Measurements from ENCODE around the gene NCBP2.

Gene NCBP2

GRCh38 chr3:196979545-196979944, 37.2 kb upstream of the NCBP2 start:
- Histone ChIP-seq H3K27me3 (replicated peaks) (no peaks in the 10 kb centered on the region), H3K27ac (no peak overlapping the region), H3K36me3 (replicated peaks) (no peaks in the 10 kb centered on the region), H3K4me3 (ENCODE audit: low read depth, low read length) (no peak overlapping the region)
- TF ChIP-seq, protein P1, sequence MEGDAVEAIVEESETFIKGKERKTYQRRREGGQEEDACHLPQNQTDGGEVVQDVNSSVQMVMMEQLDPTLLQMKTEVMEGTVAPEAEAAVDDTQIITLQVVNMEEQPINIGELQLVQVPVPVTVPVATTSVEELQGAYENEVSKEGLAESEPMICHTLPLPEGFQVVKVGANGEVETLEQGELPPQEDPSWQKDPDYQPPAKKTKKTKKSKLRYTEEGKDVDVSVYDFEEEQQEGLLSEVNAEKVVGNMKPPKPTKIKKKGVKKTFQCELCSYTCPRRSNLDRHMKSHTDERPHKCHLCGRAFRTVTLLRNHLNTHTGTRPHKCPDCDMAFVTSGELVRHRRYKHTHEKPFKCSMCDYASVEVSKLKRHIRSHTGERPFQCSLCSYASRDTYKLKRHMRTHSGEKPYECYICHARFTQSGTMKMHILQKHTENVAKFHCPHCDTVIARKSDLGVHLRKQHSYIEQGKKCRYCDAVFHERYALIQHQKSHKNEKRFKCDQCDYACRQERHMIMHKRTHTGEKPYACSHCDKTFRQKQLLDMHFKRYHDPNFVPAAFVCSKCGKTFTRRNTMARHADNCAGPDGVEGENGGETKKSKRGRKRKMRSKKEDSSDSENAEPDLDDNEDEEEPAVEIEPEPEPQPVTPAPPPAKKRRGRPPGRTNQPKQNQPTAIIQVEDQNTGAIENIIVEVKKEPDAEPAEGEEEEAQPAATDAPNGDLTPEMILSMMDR (IDR thresholded peaks at IDR 0.05; ENCODE audit: low read depth, low read length, missing control alignments): no peak
- DNase-seq: no peak
- in situ Hi-C loops (cut with HindIII; ENCODE audit: low pct_ligation_motif_present, low sequenced_read_pairs): no loop called here

- Histone ChIP-seq H3K4me3 (ENCODE audit: low read depth, low read length) (no peak overlapping the region), H3K27me3 (replicated peaks) (no peaks in the 10 kb centered on the region), H3K27ac (no peak overlapping the region), H3K36me3 (replicated peaks) (no peaks in the 10 kb centered on the region)
- TF ChIP-seq, protein P1 (IDR thresholded peaks at IDR 0.05; ENCODE audit: low read depth, low read length, missing control alignments): no peak
- DNase-seq: no peak
- in situ Hi-C loops (cut with HindIII; ENCODE audit: low pct_ligation_motif_present, low sequenced_read_pairs): no loop called here
Measured at GRCh38 chr3:196976941-196977340, 34.6 kb upstream of the NCBP2 start.

- H3K27ac ChIP-seq: no peak overlapping the region
- TF ChIP-seq, protein P1 (IDR thresholded peaks at IDR 0.05; ENCODE audit: low read depth, low read length, missing control alignments): no peak
- no peaks in the 10 kb centered on the region for H3K27me3 ChIP-seq (replicated peaks)
- H3K4me3 ChIP-seq (ENCODE audit: low read depth, low read length): no peak overlapping the region
- no peak for DNase-seq
- in situ Hi-C loops (cut with HindIII; ENCODE audit: low pct_ligation_motif_present, low sequenced_read_pairs): no loop called here
- no peaks in the 10 kb centered on the region for H3K36me3 ChIP-seq (replicated peaks)
Measured at GRCh38 chr3:196975349-196975748, 33.0 kb upstream of the NCBP2 start.

DNA sequence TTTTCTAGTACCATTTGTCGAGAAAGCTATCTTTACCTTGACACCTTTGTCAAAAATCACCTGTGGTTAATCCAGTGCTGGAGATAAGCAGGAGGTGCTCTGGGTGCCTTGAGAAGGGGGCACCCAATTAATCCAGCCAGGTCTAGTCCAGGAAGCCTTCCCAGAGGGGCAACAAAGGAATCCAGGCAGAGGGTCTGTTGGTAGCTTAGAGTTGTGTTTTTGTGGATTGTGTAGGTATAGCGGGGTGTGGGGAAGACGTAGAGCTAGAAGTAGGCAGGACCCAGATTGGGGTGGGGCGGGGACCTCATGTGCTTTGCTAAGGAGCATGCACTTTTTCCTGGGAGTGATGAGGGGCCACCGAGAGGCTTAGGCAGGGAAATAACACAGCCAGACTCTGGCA, 32.3 kb upstream of the NCBP2 start:
- no peak overlapping the region for H3K27ac ChIP-seq
- H3K36me3 ChIP-seq (replicated peaks): no peaks in the 10 kb centered on the region
- in situ Hi-C loops (cut with HindIII; ENCODE audit: low pct_ligation_motif_present, low sequenced_read_pairs): no loop called here
- H3K27me3 ChIP-seq (replicated peaks): no peaks in the 10 kb centered on the region
- TF ChIP-seq, protein P1 (IDR thresholded peaks at IDR 0.05; ENCODE audit: low read depth, low read length, missing control alignments): no peak
- no peak overlapping the region for H3K4me3 ChIP-seq (ENCODE audit: low read depth, low read length)
- no peak for DNase-seq

GRCh38 chr3:196971094-196971698, 28.9 kb upstream of the NCBP2 start:
- no peak overlapping the region for H3K4me3 ChIP-seq (ENCODE audit: low read depth, low read length)
- H3K27ac ChIP-seq: no peak overlapping the region
- H3K27me3 ChIP-seq (replicated peaks): peaks cover 8% of the 10 kb centered on the region
- TF ChIP-seq, protein P1 (IDR thresholded peaks at IDR 0.05; ENCODE audit: low read depth, low read length, missing control alignments): no peak
- DNase-seq: no peak
- in situ Hi-C loops (cut with HindIII; ENCODE audit: low pct_ligation_motif_present, low sequenced_read_pairs): no loop called here
- H3K36me3 ChIP-seq (replicated peaks): no peaks in the 10 kb centered on the region

DNA sequence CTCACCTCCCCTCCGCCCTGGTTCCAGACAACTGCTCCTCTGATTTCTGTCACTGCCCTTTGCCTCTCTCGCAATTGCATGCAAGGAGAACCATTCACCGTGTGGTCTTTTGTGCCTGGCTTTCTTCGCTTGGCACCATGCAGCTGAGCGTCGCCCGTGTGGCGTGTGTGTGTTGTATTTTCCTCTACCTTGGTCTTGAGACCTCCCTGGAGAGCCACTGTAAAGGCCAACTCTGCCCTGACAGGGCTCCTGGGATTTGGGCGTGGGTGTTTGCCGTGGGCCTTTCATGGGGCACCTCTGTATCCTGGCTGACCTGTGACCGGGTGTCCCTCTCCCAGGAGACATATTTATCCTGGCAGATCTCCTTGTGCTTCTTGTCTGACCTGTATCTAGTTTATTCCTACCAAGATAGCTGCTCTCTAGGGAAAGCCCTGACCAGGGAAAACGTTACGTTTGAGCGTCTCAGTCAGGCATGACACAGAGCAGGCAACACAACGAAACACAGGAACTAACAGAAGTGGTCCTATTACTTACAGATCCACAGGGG, 28.3 kb upstream of the NCBP2 start:
- peaks cover 8% of the 10 kb centered on the region for H3K27me3 ChIP-seq (replicated peaks)
- no peak for DNase-seq
- no peak overlapping the region for H3K4me3 ChIP-seq (ENCODE audit: low read depth, low read length)
- H3K36me3 ChIP-seq (replicated peaks): no peaks in the 10 kb centered on the region
- TF ChIP-seq, protein P1 (IDR thresholded peaks at IDR 0.05; ENCODE audit: low read depth, low read length, missing control alignments): no peak
- H3K27ac ChIP-seq: no peak overlapping the region
- in situ Hi-C loops (cut with HindIII; ENCODE audit: low pct_ligation_motif_present, low sequenced_read_pairs): no loop called here
